ENCODE data around the gene NFATC2.
A peak's percentile ranks its signal among the peaks of the same experiment; 100 is the strongest.

Gene NFATC2

DNA sequence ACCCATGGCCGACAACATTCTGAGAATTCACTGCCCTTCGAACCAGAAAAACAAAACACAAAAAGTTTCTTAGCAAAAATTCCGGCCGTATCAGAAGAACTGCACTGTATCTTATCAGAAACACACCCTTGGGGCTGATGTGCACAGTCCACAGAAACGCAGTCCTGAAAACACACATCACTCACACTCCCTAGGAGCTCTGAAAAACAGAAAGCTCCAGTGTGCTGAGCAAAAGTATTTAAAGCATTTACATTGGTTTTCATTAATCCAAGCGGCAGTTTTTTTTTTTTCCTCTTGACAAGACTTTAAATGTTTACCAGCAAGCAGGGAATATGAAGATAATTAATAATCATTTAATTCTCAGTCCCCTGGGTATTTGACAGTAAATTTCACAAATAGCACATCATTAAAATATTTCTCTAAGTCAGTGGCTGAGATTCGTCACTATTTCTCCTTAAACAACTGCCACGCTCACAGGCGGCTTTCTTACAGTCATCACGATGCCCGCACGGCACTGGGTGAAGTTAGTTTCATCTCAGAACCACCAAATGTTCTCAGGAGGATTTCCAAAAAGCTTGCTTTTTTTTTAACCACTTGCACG lies 13.3 kb downstream of the NFATC2 start:
- Histone ChIP-seq H4K20me1 (ENCODE audit: control insufficient read depth, insufficient read depth, low read depth, low read length) (0 out of 2 replicates have a peak, but pooled peaks cover 7% of the 10 kb centered on the region), H3K27me3 (ENCODE audit: control insufficient read depth, low read length) (no peaks in the 10 kb centered on the region), H3F3A (ENCODE audit: control insufficient read depth, insufficient read depth) (peaks cover 7% of the 10 kb centered on the region), H3K4me1 (ENCODE audit: control insufficient read depth, low read length) (peaks cover 66% of the 10 kb centered on the region), H3K9me2 (replicated peaks; ENCODE audit: control insufficient read depth, low read length) (no peaks in the 10 kb centered on the region), H3K9me3 (ENCODE audit: control insufficient read depth, insufficient read depth, low read length) (no peaks in the 10 kb centered on the region), H3K4me3 (ENCODE audit: low read length) (peak overlapping the region; percentile 11), H3K4me2 (ENCODE audit: low read length) (peak overlapping the region; percentile 50), H3K27ac (ENCODE audit: low read depth, low read length) (no peak overlapping the region), H3K79me2 (ENCODE audit: control insufficient read depth, low read length) (peaks cover 100% of the 10 kb centered on the region), H3K36me3 (ENCODE audit: control insufficient read depth, low read length) (peaks cover 12% of the 10 kb centered on the region)
- no peak for TF ChIP-seq EZH2phosphoT487 (IDR thresholded peaks at IDR 0.05; ENCODE audit: borderline replicate concordance, low read length)

DNA sequence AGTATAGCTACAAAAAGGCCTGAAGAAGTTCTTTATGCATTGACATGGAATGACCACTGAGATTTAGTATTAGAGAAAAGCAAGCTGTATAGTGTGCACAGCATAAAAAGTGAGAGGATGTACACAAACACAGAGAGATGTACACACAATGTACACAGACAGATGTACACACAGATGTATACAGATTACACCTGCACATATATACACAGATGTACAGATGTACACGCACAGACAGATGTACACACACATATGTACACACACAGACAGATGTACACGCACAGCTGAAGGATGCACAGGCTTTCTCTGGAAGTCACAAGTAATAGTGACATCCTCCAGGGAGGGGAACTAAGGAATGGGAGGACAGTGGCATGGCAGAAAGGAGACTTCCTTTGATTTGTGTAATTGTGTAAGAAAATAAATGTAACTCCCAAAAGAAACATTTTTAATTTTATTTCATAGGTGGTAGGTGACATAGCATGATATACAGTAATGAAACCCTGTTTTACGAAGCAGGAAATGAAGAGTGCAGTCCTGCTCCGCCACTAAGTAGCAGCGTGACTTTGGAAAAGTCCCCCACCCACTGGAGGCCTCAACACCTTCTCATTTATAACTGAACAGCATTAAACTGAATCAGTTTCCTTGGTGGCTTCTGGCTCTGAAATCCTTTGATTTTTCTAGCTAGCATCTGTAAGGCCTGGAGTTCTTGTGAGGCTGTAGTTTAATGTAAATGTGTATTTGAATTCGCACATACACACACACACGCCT lies 14.1 kb downstream of the NFATC2 start:
- Histone ChIP-seq H4K20me1 (ENCODE audit: control insufficient read depth, insufficient read depth, low read depth, low read length) (0 out of 2 replicates have a peak, but pooled peaks cover 7% of the 10 kb centered on the region), H3K4me1 (ENCODE audit: control insufficient read depth, low read length) (peaks cover 66% of the 10 kb centered on the region), H3K27me3 (ENCODE audit: control insufficient read depth, low read length) (no peaks in the 10 kb centered on the region)

DNA sequence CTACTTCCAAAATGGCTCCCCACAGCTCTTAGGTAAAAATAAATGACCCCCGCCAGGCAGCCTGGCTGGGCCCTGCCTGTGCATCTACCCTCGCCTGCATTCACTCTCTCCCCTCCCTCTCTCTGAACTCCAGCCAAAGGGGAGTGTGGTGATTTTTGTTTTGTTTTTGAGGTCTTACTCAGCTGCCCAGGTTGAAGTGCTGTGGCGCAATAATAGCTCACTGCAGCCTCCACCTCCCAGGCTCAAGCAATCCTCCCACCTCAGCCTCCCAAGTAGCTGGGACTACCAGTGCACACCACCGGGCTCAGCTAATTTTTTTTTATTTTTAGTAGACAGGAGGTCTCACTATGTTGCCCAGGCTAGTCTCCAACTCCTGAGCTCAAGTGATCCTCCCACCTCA lies 15.8 kb downstream of the NFATC2 start:
- H3K27ac ChIP-seq (ENCODE audit: low read depth, low read length), result no peak overlapping the region
- H3K79me2 ChIP-seq (ENCODE audit: control insufficient read depth, low read length), result peaks cover 81% of the 10 kb centered on the region
- H3K4me3 ChIP-seq (ENCODE audit: low read length), result peak overlapping the region; percentile 53; the same call in 1 of the 2 replicates
- H3K9me2 ChIP-seq (replicated peaks; ENCODE audit: control insufficient read depth, low read length), result no peaks in the 10 kb centered on the region
- peak overlapping the region; percentile 66 for H3K4me2 ChIP-seq (ENCODE audit: low read length)
- no peak for TF ChIP-seq EZH2phosphoT487 (IDR thresholded peaks at IDR 0.05; ENCODE audit: borderline replicate concordance, low read length)
- TF ChIP-seq, protein P1, sequence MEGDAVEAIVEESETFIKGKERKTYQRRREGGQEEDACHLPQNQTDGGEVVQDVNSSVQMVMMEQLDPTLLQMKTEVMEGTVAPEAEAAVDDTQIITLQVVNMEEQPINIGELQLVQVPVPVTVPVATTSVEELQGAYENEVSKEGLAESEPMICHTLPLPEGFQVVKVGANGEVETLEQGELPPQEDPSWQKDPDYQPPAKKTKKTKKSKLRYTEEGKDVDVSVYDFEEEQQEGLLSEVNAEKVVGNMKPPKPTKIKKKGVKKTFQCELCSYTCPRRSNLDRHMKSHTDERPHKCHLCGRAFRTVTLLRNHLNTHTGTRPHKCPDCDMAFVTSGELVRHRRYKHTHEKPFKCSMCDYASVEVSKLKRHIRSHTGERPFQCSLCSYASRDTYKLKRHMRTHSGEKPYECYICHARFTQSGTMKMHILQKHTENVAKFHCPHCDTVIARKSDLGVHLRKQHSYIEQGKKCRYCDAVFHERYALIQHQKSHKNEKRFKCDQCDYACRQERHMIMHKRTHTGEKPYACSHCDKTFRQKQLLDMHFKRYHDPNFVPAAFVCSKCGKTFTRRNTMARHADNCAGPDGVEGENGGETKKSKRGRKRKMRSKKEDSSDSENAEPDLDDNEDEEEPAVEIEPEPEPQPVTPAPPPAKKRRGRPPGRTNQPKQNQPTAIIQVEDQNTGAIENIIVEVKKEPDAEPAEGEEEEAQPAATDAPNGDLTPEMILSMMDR (IDR thresholded peaks at IDR 0.05; ENCODE audit: low read depth, low read length, poor library complexity, severe bottlenecking), result no peak
- H3K27me3 ChIP-seq (ENCODE audit: control insufficient read depth, low read length), result no peaks in the 10 kb centered on the region
- H3K4me1 ChIP-seq (ENCODE audit: control insufficient read depth, low read length), result peaks cover 70% of the 10 kb centered on the region
- no peaks in the 10 kb centered on the region for H3K9me3 ChIP-seq (ENCODE audit: control insufficient read depth, insufficient read depth, low read length)
- H3K36me3 ChIP-seq (ENCODE audit: control insufficient read depth, low read length), result peaks cover 24% of the 10 kb centered on the region
- peaks cover 7% of the 10 kb centered on the region for H3F3A ChIP-seq (ENCODE audit: control insufficient read depth, insufficient read depth)
- 0 out of 2 replicates have a peak, but pooled peaks cover 3% of the 10 kb centered on the region for H4K20me1 ChIP-seq (ENCODE audit: control insufficient read depth, insufficient read depth, low read depth, low read length)

More for the DNA sequence above, 14.1 kb downstream of the NFATC2 start:
- Histone ChIP-seq H3K4me3 (ENCODE audit: low read length) (peak overlapping the region; percentile 8), H3K4me2 (ENCODE audit: low read length) (peak overlapping the region; percentile 50), H3K36me3 (ENCODE audit: control insufficient read depth, low read length) (peaks cover 17% of the 10 kb centered on the region), H3K9me3 (ENCODE audit: control insufficient read depth, insufficient read depth, low read length) (no peaks in the 10 kb centered on the region), H3K27ac (ENCODE audit: low read depth, low read length) (no peak overlapping the region), H3K79me2 (ENCODE audit: control insufficient read depth, low read length) (peaks cover 98% of the 10 kb centered on the region), H3F3A (ENCODE audit: control insufficient read depth, insufficient read depth) (peaks cover 7% of the 10 kb centered on the region), H3K9me2 (replicated peaks; ENCODE audit: control insufficient read depth, low read length) (no peaks in the 10 kb centered on the region)
- no peak for TF ChIP-seq EZH2phosphoT487 (IDR thresholded peaks at IDR 0.05; ENCODE audit: borderline replicate concordance, low read length)
- TF ChIP-seq, protein P1 (IDR thresholded peaks at IDR 0.05; ENCODE audit: low read depth, low read length, poor library complexity, severe bottlenecking), result no peak

DNA sequence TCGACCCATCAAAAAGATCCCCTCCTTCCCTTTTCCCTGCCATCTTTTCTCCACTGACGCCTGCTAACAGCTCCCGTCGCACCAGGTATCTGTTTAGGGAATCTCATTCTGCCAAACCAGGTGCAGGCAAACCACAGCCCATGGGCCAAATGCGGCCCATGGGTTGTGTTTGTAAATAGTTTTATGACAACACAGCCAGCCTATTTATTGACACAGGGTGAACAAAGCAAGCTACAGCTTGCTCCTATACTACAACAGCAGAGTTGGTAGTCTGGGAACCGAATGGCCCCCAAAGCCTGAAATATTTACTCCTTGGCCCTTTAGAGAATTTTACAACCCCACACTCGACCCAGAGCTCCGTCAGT lies 16.4 kb downstream of the NFATC2 start:
- Histone ChIP-seq H3K27ac (ENCODE audit: low read depth, low read length) (peak overlapping the region; percentile 20), H3K4me3 (ENCODE audit: low read length) (peak overlapping the region; percentile 53)

More for the DNA sequence above, 16.4 kb downstream of the NFATC2 start:
- H3K79me2 ChIP-seq (ENCODE audit: control insufficient read depth, low read length), result peaks cover 78% of the 10 kb centered on the region
- no peaks in the 10 kb centered on the region for H3K9me2 ChIP-seq (replicated peaks; ENCODE audit: control insufficient read depth, low read length)
- H3K27me3 ChIP-seq (ENCODE audit: control insufficient read depth, low read length), result no peaks in the 10 kb centered on the region
- no peak for TF ChIP-seq EZH2phosphoT487 (IDR thresholded peaks at IDR 0.05; ENCODE audit: borderline replicate concordance, low read length)
- TF ChIP-seq, protein P1 (IDR thresholded peaks at IDR 0.05; ENCODE audit: low read depth, low read length, poor library complexity, severe bottlenecking), result no peak
- H3K9me3 ChIP-seq (ENCODE audit: control insufficient read depth, insufficient read depth, low read length), result no peaks in the 10 kb centered on the region
- H3K4me1 ChIP-seq (ENCODE audit: control insufficient read depth, low read length), result peaks cover 64% of the 10 kb centered on the region
- H3F3A ChIP-seq (ENCODE audit: control insufficient read depth, insufficient read depth), result peaks cover 7% of the 10 kb centered on the region
- 0 out of 2 replicates have a peak, but pooled peaks cover 3% of the 10 kb centered on the region for H4K20me1 ChIP-seq (ENCODE audit: control insufficient read depth, insufficient read depth, low read depth, low read length)
- H3K4me2 ChIP-seq (ENCODE audit: low read length), result peak overlapping the region; percentile 66
- H3K36me3 ChIP-seq (ENCODE audit: control insufficient read depth, low read length), result peaks cover 27% of the 10 kb centered on the region

Data from DOHH2 (cell line).